SK-N-SH (cell line): ENCODE results near the gene NEK6. TPM values are rescaled to one million over a fixed set of nuclear protein-coding genes. Genes with fewer than 3 reads are reported as not detected.

Source experiments
- CTCF ChIA-PET: fragments of 300-600, 350-600 bp; formaldehyde crosslinking; extraction: SDS; loops from one replicate; lab custom pipeline; 2021; lab: Yijun Ruan, JAX
- POLR2A ChIA-PET: fragments of 350-600 bp; sonication (Branson Sonifier 250); formaldehyde crosslinking; extraction: SDS; loops from one replicate; lab custom pipeline; 2020; ENCODE audit warnings: antibody characterized with exemption, inconsistent platforms; lab: Yijun Ruan, JAX
- DNase-seq: peaks from one replicate; pipeline ENCODE4 v3.0.0; 2012
- H2AFZ ChIP-seq: fragments of 200-600 bp; sonication (generic); 2 replicates; pipeline ENCODE4 v1.8.1; 2016; ENCODE audit warnings: antibody characterized with exemption, mild to moderate bottlenecking, low read depth
- H3F3A ChIP-seq: fragments of 200-600 bp; sonication (generic); replicated peaks from 2 replicates; pipeline ENCODE3; 2016; ENCODE audit warnings: antibody characterized with exemption, mild to moderate bottlenecking; ENCODE audit not compliant: insufficient read depth
- H3K27ac ChIP-seq, 2 experiments: fragments of 200-500 bp in 1 of 2; fragments of 200-600 bp in 1 of 2; sonication (Bioruptor generic) in 1 of 2; sonication (generic), shearing (Covaris generic) in 1 of 2; 2 replicates each; pipeline versions ENCODE4 v1.5.1 to v1.6.1; 2014 to 2016; ENCODE audit warnings: low read depth in 2 of 2, inconsistent platforms in 1 of 2, low read length in 1 of 2, mild to moderate bottlenecking in 1 of 2, mixed read lengths in 1 of 2
- H3K27me3 ChIP-seq: fragments of 200-600 bp; sonication (generic), shearing (Covaris generic); 2 replicates; pipeline ENCODE4 v1.6.1; 2016; ENCODE audit warnings: mixed run types; ENCODE audit not compliant: insufficient read depth
- H3K36me3 ChIP-seq, 2 experiments: fragments of 200-500 bp in 1 of 2; fragments of 200-600 bp in 1 of 2; sonication (Bioruptor generic) in 1 of 2; sonication (generic) in 1 of 2; replicated peaks in 1 of 2; 2 replicates each; pipeline versions ENCODE3 to v1.5.1; 2014 to 2016; ENCODE audit warnings: low read length in 1 of 2, mild to moderate bottlenecking in 1 of 2; ENCODE audit not compliant: insufficient read depth in 2 of 2, control insufficient read depth in 1 of 2
- H3K4me1 ChIP-seq, 2 experiments: fragments of 200-500 bp in 1 of 2; fragments of 200-600 bp in 1 of 2; sonication (Bioruptor generic) in 1 of 2; sonication (generic), shearing (Covaris generic) in 1 of 2; 2 replicates each; pipeline versions ENCODE4 v1.5.1 to v1.6.1; 2014 to 2016; ENCODE audit warnings: low read depth in 1 of 2, low read length in 1 of 2, mixed run types in 1 of 2; ENCODE audit not compliant: insufficient read depth in 2 of 2, control insufficient read depth in 1 of 2
- H3K4me2 ChIP-seq: fragments of 200-600 bp; sonication (generic), shearing (Covaris generic); 2 replicates; pipeline ENCODE4 v1.6.1; 2017; ENCODE audit warnings: mixed run types
- H3K4me3 ChIP-seq, 2 experiments: fragments of 200-500 bp in 1 of 2; fragments of 200-600 bp in 1 of 2; sonication (Bioruptor generic) in 1 of 2; sonication (generic), shearing (Covaris generic) in 1 of 2; 2 replicates each; pipeline versions ENCODE4 v1.5.1 to v1.8.1; 2014 to 2016; ENCODE audit warnings: low read depth in 2 of 2, inconsistent platforms in 1 of 2, low read length in 1 of 2, mild to moderate bottlenecking in 1 of 2, mixed read lengths in 1 of 2, moderate library complexity in 1 of 2
- H3K79me2 ChIP-seq: fragments of 200-600 bp; sonication (generic); 2 replicates; pipeline ENCODE4 v1.8.1; 2017; ENCODE audit warnings: mild to moderate bottlenecking; ENCODE audit not compliant: insufficient read depth
- H3K9ac ChIP-seq: fragments of 200-600 bp; sonication (generic); 2 replicates; pipeline ENCODE4 v1.6.1; 2017; ENCODE audit warnings: mixed run types
- H3K9me2 ChIP-seq: fragments of 200-600 bp; sonication (generic); 2 replicates; pipeline ENCODE4 v1.6.1; 2017; ENCODE audit warnings: mixed run types
- H3K9me3 ChIP-seq: fragments of 200-600 bp; sonication (generic); 2 replicates; pipeline ENCODE4 v1.6.1; 2017; ENCODE audit warnings: mixed run types, mild to moderate bottlenecking, moderate library complexity
- H4K20me1 ChIP-seq: fragments of 200-600 bp; sonication (generic); 2 replicates; pipeline ENCODE4 v1.6.1; 2017; ENCODE audit warnings: mild to moderate bottlenecking, mixed run types; ENCODE audit not compliant: insufficient read depth
- CHD2 ChIP-seq: fragments of 150-350 bp; IDR thresholded peaks from 2 replicates; pipeline ENCODE4 v1.6.1; 2018; ENCODE audit warnings: low read length; ENCODE audit not compliant: partially characterized antibody
- ELF1 ChIP-seq: IDR thresholded peaks from 2 replicates; pipeline ENCODE4 v1.4.0; 2012
- GATA2 ChIP-seq: sonication (generic); formaldehyde crosslinking; IDR thresholded peaks from 2 replicates; pipeline ENCODE4 v1.5.0; 2020; ENCODE audit warnings: mild to moderate bottlenecking, missing genetic modification reagents
- IRF3 ChIP-seq: fragments of 150-350 bp; IDR thresholded peaks from 2 replicates; pipeline ENCODE4 v1.6.1; 2016; ENCODE audit warnings: mild to moderate bottlenecking, low read depth, low read length
- RAD21 ChIP-seq: IDR thresholded peaks from 2 replicates; pipeline ENCODE4 v1.6.1; 2012; ENCODE audit warnings: mild to moderate bottlenecking, low read length
- SMC3 ChIP-seq: IDR thresholded peaks from 2 replicates; pipeline ENCODE4 v1.6.1; 2012; ENCODE audit warnings: low read depth, low read length, improper control_type of control experiment
- TAF1 ChIP-seq: IDR thresholded peaks from 2 replicates; pipeline ENCODE4 v1.6.1; 2012; ENCODE audit warnings: low read depth, mild to moderate bottlenecking, low read length, moderate library complexity, borderline replicate concordance
- TCF12 ChIP-seq: IDR thresholded peaks from 2 replicates; pipeline ENCODE4 v1.4.0; 2012
- TEAD4 ChIP-seq: IDR thresholded peaks from 2 replicates; pipeline ENCODE4 v1.4.0; 2012; ENCODE audit warnings: mild to moderate bottlenecking, borderline replicate concordance; ENCODE audit not compliant: insufficient read depth
- ZBTB33 ChIP-seq: IDR thresholded peaks from 2 replicates; pipeline ENCODE4 v1.4.0; 2012; ENCODE audit warnings: low read depth, borderline replicate concordance
- WGBS: methylation state at CpG from one replicate; pipeline ENCODE4 v1.1.6; 2017; ENCODE audit warnings: low lambda C conversion rate; 5-methylcytosine and 5-hydroxymethylcytosine counted together
- polyA plus RNA-seq, 3 experiments: library from polyadenylated mRNA; depleted of rRNA; stranded (reverse); fragments of >200 nt; gene quantifications; 2 replicates each; pipeline ENCODE4 v1.2.3, GENCODE V29; 2012
- TF ChIP-seq, protein P1 (sequence below): IDR thresholded peaks from 2 replicates; pipeline ENCODE4 v1.6.1; 2012; ENCODE audit warnings: mild to moderate bottlenecking, low read depth, low read length, moderate library complexity
- TF ChIP-seq, protein P2 (sequence below): IDR thresholded peaks from 2 replicates; pipeline ENCODE4; 2012

NEK6 gene
- polyA plus RNA-seq, 1 of the 3 experiments (the other 2 are of a cell fraction) = 89.8 TPM

GRCh38 chr9:124373851-124374250, 116.1 kb downstream of the NEK6 start (continued):
- TF ChIP-seq, protein P1, sequence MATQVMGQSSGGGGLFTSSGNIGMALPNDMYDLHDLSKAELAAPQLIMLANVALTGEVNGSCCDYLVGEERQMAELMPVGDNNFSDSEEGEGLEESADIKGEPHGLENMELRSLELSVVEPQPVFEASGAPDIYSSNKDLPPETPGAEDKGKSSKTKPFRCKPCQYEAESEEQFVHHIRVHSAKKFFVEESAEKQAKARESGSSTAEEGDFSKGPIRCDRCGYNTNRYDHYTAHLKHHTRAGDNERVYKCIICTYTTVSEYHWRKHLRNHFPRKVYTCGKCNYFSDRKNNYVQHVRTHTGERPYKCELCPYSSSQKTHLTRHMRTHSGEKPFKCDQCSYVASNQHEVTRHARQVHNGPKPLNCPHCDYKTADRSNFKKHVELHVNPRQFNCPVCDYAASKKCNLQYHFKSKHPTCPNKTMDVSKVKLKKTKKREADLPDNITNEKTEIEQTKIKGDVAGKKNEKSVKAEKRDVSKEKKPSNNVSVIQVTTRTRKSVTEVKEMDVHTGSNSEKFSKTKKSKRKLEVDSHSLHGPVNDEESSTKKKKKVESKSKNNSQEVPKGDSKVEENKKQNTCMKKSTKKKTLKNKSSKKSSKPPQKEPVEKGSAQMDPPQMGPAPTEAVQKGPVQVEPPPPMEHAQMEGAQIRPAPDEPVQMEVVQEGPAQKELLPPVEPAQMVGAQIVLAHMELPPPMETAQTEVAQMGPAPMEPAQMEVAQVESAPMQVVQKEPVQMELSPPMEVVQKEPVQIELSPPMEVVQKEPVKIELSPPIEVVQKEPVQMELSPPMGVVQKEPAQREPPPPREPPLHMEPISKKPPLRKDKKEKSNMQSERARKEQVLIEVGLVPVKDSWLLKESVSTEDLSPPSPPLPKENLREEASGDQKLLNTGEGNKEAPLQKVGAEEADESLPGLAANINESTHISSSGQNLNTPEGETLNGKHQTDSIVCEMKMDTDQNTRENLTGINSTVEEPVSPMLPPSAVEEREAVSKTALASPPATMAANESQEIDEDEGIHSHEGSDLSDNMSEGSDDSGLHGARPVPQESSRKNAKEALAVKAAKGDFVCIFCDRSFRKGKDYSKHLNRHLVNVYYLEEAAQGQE = no peak
- TF ChIP-seq GATA2 (no peak), TAF1 (no peak)

GRCh38 chr9:124375726-124376125, 118.0 kb downstream of the NEK6 start:
- H4K20me1 ChIP-seq = peaks cover 51% of the 10 kb centered on the region
- H3K4me1 ChIP-seq = peaks cover 3 to 6% of the 10 kb centered on the region in 2 experiments; a peak in 2 of 4 replicates
- no peaks in the 10 kb centered on the region for H3F3A ChIP-seq
- no peaks in the 10 kb centered on the region for H3K27me3 ChIP-seq
- H2AFZ ChIP-seq = no peak overlapping the region
- no peak for DNase-seq
- H3K4me2 ChIP-seq = no peak overlapping the region
- no peak overlapping the region for H3K4me3 ChIP-seq
- ChIA-PET CTCF (interaction anchor here (1.1 to 6.9 kb wide), 3 partner anchors 15 to 249 kb away, joined by 3 to 87 read pairs (median 8); no protein-coding TSS in a partner anchor), POLR2A (interaction anchor here (2.4 kb wide), 1 partner anchor 13 kb away, joined by 6 read pairs; no protein-coding TSS in a partner anchor)
- H3K9ac ChIP-seq = no peak overlapping the region
- H3K9me3 ChIP-seq = no peaks in the 10 kb centered on the region
- H3K27ac ChIP-seq = no peak overlapping the region
- no peaks in the 10 kb centered on the region for H3K9me2 ChIP-seq
- TF ChIP-seq SMC3 = no peak
- no peak for TF ChIP-seq RAD21
- no peak for TF ChIP-seq TCF12
- no peak for TF ChIP-seq IRF3
- no peak for TF ChIP-seq TEAD4
- TF ChIP-seq, protein P2, sequence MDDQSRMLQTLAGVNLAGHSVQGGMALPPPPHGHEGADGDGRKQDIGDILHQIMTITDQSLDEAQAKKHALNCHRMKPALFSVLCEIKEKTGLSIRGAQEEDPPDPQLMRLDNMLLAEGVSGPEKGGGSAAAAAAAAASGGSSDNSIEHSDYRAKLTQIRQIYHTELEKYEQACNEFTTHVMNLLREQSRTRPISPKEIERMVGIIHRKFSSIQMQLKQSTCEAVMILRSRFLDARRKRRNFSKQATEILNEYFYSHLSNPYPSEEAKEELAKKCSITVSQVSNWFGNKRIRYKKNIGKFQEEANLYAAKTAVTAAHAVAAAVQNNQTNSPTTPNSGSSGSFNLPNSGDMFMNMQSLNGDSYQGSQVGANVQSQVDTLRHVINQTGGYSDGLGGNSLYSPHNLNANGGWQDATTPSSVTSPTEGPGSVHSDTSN = no peak
- no peak for TF ChIP-seq ELF1
- no peak for TF ChIP-seq CHD2
- TF ChIP-seq ZBTB33 = no peak
- no peak for TF ChIP-seq TAF1
- H3K36me3 ChIP-seq = peaks cover 31 to 50% of the 10 kb centered on the region in 2 experiments
- 96% methylated on average over 8 of the region's 9 CpGs for WGBS
- H3K79me2 ChIP-seq = peaks cover 99% of the 10 kb centered on the region
